Stimulated activated CD8-positive, alpha-beta memory T cell treated with anti-CD3 and anti-CD28 coated beads, Interleukin-12 subunit alpha, Interleukin-12 subunit beta, amount 100 ng/mL, for 1 hour (primary cell): ENCODE results near the gene LATS2.
"Not testable (repeated sequence)": the region's sequence is repeated elsewhere in the genome, so short reads cannot be mapped to it uniquely, and the experiment has no call there.

ENCODE experiments used
- DNase-seq: peaks from one replicate; pipeline ENCODE4 v3.0.0-alpha.2; 2020; ENCODE audit warnings: low read depth

LATS2 gene

GRCh38 chr13:20960663-20961309 is 100.6 kb downstream of the LATS2 start:
- DNase-seq = no peak

DNA sequence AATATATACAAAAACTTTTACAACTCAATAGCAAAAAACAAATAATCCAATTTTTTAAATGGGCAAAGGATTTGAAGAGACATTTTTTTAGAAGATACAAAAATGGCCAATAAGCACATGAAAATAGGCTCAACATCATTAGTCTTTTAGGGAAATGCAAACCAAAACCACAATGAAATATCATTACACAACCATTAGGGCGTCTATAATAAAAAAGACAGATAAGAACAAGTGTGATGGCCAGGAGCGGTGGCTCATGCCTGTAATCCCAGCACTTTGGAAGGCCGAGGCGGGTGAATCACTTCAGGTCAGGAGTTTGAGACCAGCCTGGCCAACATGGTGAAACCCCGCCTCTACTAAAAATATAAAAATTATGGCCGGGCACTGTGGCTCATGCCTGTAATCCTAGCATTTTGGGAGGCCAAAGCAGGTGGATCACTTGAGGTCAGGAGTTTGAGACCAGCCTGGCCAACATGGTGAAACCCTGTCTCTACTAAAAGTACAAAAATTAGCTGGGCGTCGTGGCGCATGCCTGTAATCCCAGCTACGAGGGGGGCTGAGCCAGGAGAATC is 104.3 kb downstream of the LATS2 start:
- not testable (repeated sequence) for DNase-seq

- no peak for DNase-seq
These were observed 105.9 kb downstream of the LATS2 start for GRCh38 chr13:20955496-20955895.

- no peak for DNase-seq
These were observed 108.0 kb downstream of the LATS2 start for GRCh38 chr13:20953245-20953931.

DNA sequence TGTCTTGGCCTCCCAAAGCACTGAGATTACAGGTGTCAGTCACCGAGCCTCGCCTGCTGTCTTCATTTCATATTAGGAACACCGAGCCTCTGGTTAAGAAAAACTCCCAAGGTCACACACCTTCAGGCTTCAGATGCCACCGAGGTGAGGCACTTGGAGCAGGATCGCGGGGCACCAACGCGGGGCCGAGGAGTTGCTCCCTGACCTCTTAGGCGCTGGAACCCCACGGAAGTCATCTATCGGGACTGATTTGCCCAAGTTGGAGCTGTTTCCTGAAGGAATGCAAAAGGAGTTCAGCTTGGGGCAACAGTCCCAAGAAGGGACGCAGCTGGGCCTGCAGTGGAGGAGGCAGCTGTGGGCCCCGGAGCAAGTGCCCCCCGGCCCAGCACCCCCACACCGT is 108.5 kb downstream of the LATS2 start:
- no peak for DNase-seq

DNA sequence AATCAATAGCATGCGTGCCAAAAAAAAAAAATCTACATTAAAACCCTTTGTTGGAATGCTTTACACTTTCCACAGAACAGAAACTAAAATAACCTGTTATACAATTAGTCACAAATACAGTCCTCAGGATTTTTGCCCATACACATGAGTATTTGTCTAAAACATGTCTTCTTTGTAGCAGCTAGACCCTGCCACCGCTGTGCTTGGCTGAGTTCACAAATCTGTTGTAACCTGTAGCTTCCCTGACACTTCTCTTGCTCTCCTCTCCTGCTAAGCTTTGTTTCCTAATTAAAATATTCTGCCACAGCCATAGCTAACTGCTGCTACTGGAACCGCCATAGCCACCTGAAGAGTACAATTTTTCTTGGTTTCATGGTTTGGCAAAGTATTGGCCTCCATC is 113.4 kb downstream of the LATS2 start:
- DNase-seq = not testable (repeated sequence)

GRCh38 chr13:20945952-20946383 is 115.4 kb downstream of the LATS2 start:
- no peak for DNase-seq

- no peak for DNase-seq
These were observed 118.3 kb downstream of the LATS2 start for GRCh38 chr13:20942938-20943559.

DNA sequence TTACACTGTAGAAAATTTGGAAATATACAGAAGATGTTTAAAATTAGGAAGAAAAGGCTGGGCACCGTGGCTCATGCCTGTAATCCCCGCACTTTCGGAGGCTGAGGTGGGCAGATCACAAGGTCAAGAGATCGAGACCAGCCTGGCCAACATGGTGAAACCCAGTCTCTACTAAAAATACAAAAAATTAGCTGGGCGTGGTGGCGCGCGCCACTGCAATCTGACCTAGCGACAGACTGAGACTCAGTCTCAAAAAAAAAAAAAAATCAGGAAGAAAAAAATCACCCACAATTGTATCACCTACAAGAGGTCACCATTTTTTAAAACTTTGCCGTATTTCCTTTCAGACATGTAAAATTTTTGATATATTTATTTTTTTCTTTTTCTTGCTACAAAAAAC is 120.9 kb downstream of the LATS2 start:
- not testable (repeated sequence) for DNase-seq

DNA sequence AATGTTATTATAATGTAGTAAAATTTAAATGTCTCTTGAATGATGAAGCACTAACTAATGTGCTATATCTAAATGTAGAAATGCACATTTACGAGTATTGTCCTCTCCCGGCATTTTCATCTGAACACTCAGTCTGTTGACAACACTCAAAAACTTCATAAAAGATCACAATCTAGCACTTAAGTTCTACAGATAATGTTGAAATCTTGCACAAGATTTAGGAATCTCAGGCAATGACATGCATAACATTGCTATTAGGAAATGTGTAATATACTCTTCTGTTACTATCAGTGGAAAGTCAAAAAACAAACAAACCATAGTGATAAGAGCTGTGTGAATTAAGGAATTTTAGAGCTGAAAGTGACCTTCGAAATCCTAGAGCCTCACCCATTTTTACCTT is 121.3 kb downstream of the LATS2 start:
- no peak for DNase-seq

DNA sequence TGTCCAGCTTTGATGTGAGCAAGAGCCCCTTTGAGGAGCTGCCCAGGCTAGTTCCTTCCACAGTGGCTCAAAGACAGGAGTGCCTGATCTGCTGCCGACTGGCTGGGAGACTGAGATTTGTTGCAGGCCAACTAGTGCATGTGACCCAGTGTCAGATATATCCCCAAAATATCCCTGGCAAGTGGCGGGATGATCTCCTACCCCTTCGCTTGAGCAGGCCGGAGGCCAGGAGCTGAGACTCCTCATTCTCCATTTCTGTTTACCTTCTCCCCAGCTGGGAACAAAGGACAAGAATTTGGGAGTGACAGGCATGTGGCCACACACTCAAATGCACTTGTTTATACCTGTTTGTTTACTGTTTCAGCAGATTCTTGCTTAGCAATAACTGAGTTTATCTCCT is 121.7 kb downstream of the LATS2 start:
- no peak for DNase-seq

- no peak for DNase-seq
These were observed 123.1 kb downstream of the LATS2 start for GRCh38 chr13:20938302-20938701.

GRCh38 chr13:20927596-20928257 is 133.7 kb downstream of the LATS2 start:
- no peak for DNase-seq

DNA sequence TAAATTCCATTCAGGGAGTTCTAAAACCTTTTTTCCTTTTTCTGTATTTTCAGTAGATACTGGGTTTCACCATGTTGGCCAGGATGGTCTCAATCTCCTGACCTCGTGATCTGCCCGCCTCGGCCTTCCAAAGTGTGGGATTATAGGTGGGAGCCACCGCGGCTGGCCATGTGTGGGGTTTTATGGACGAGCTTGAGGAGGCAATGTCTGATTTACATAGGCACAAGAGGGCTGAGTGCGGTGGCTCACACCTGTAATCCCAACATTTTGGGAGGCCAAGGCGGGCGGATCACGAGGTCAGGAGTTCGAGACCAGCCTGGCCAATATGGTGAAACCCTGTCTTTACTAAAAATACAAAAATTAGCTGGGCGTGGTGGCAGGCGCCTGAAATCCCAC is 136.0 kb downstream of the LATS2 start:
- not testable (repeated sequence) for DNase-seq

- DNase-seq = peak; percentile 72
These were observed 136.5 kb downstream of the LATS2 start for GRCh38 chr13:20924758-20925394.

- no peak for DNase-seq
These were observed 138.1 kb downstream of the LATS2 start for GRCh38 chr13:20923272-20923671.
